HepG2 (cell line): ENCODE data around the gene REEP6. TPM values are rescaled to one million over a fixed set of nuclear protein-coding genes. Genes with fewer than 3 reads are reported as not detected.

ENCODE experiments used
- AKAP8 ChIP-seq: sonication (generic); formaldehyde crosslinking; IDR thresholded peaks from 2 replicates; pipeline ENCODE4 v1.5.1; 2020; ENCODE audit warnings: mild to moderate bottlenecking, missing genetic modification reagents
- ARID2 ChIP-seq: sonication (generic); formaldehyde crosslinking; IDR thresholded peaks from 2 replicates; pipeline ENCODE4 v1.8.1; 2022; ENCODE audit warnings: mild to moderate bottlenecking, missing genetic modification reagents, borderline replicate concordance
- CC2D1A ChIP-seq: sonication (generic); formaldehyde crosslinking; IDR thresholded peaks from 2 replicates; pipeline ENCODE4 v1.8.1; 2023; ENCODE audit warnings: mild to moderate bottlenecking, missing genetic modification reagents
- IRF2 ChIP-seq: IDR thresholded peaks from 2 replicates; pipeline ENCODE4 v1.6.1; 2018; ENCODE audit warnings: missing genetic modification reagents, missing compliant biosample characterization
- MAFK ChIP-seq, 2 experiments: IDR thresholded peaks in 1 of 2; conservative IDR thresholded peaks in 1 of 2; 2 replicates each; pipeline ENCODE4 v1.6.1; 2011; ENCODE audit warnings: improper control_type of control experiment in 2 of 2, low read length in 2 of 2
- ZNF460 ChIP-seq: sonication (generic); formaldehyde crosslinking; IDR thresholded peaks from 2 replicates; pipeline ENCODE4 v1.5.1; 2020; ENCODE audit warnings: missing genetic modification reagents, mild to moderate bottlenecking, borderline replicate concordance
- ZNF652 ChIP-seq: IDR thresholded peaks from 2 replicates; pipeline ENCODE4 v1.6.1; 2016; ENCODE audit warnings: low read depth, borderline replicate concordance
- ZNF737 ChIP-seq: sonication (generic); formaldehyde crosslinking; IDR thresholded peaks from 2 replicates; pipeline ENCODE4 v1.5.0; 2020; ENCODE audit warnings: missing genetic modification reagents, mild to moderate bottlenecking, borderline replicate concordance
- polyA plus RNA-seq, 8 experiments: library from polyadenylated mRNA; depleted of rRNA in 3 of 8; stranded (reverse) in 7 of 8; unstranded in 1 of 8; fragments of >200 nt; fragmentation: Illumina TruSeq in 4 of 8; extraction: Trizol in 4 of 8; gene quantifications; 2 replicates each; pipeline versions ENCODE4 v1.2.1 to v1.2.3, GENCODE V29; 2011 to 2016; ENCODE audit warnings: low read depth in 4 of 8, missing spikeins in 1 of 8, mixed read lengths in 1 of 8; ENCODE audit not compliant: insufficient read depth in 1 of 8
- total RNA-seq, 5 experiments: library from RNA; depleted of rRNA; stranded (reverse); fragments of >200 nt; fragmentation: Illumina TruSeq; extraction: Trizol; gene quantifications; 2 replicates each; pipeline ENCODE4 v1.2.3, GENCODE V29; 2016; ENCODE audit warnings: low read depth in 1 of 5
- TF ChIP-seq, protein P1 (sequence below): sonication (generic); formaldehyde crosslinking; IDR thresholded peaks from 2 replicates; pipeline ENCODE4 v1.4.0; 2020; ENCODE audit warnings: missing genetic modification reagents, borderline replicate concordance
- TF ChIP-seq, protein P2 (sequence below), 2 experiments: sonication (generic) in 1 of 2; formaldehyde crosslinking in 1 of 2; IDR thresholded peaks; 2 replicates each; pipeline versions ENCODE4 v1.4.0 to v1.6.1; 2018 to 2020; ENCODE audit warnings: missing genetic modification reagents in 2 of 2, borderline replicate concordance in 1 of 2, low read depth in 1 of 2, mild to moderate bottlenecking in 1 of 2, missing biosample characterization in 1 of 2
- TF ChIP-seq, protein P3 (sequence below): sonication (generic); formaldehyde crosslinking; IDR thresholded peaks from 2 replicates; pipeline ENCODE4 v1.5.0; 2020; ENCODE audit warnings: missing genetic modification reagents
- TF ChIP-seq, protein P4 (sequence below): sonication (generic); formaldehyde crosslinking; IDR thresholded peaks from 2 replicates; pipeline ENCODE4 v1.5.1; 2020; ENCODE audit warnings: mild to moderate bottlenecking, missing genetic modification reagents
- TF ChIP-seq, protein P5 (sequence below): sonication (generic); formaldehyde crosslinking; IDR thresholded peaks from 2 replicates; pipeline ENCODE4 v1.4.0; 2020; ENCODE audit warnings: missing genetic modification reagents, borderline replicate concordance

Gene REEP6
- total and polyA plus RNA-seq, 2 of the 13 experiments (the other 11 are each of a cell fraction or from before 2014, with no cell fraction given), result 10.0 to 28.8 TPM

DNA sequence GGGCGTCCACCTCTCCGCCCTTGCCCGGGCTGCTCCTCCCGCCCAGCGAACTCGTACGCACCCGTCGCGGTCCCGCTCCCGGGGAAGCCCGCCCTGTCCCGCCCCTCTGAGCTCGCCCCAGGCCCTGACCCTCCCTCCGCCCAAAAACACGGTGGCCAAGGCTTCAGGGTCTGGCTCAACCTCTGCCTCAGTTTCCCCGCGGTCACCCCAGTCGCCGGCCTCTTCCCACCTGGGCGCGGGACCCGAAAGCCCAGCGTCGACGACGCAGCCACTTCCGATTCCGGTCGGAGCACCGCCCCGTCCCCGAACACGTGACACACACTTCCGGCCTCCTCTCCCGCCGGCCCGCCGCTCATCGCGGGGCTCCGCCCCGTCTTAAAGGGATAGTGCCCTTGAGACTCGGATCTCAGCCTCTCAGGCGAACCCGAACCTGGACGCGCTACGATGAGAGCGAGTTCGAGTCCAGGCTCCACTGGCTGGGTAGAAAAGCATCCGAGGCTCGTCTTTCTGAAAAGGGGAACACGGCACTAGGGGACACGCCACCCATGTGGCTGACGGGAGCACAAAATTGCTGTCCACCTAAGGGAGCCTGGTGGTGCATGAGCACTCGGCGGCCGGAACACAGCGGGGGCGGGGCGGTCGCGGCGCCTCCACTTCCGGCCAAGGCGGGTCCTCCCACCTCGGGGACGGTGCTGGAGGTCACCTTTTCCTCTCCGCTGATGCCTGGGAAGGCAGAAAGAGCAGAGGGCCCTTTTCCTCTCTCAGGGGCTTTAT is 11.9 kb upstream of the REEP6 start, which contains the start of gene C19orf25 (continued):
- TF ChIP-seq, protein P1, sequence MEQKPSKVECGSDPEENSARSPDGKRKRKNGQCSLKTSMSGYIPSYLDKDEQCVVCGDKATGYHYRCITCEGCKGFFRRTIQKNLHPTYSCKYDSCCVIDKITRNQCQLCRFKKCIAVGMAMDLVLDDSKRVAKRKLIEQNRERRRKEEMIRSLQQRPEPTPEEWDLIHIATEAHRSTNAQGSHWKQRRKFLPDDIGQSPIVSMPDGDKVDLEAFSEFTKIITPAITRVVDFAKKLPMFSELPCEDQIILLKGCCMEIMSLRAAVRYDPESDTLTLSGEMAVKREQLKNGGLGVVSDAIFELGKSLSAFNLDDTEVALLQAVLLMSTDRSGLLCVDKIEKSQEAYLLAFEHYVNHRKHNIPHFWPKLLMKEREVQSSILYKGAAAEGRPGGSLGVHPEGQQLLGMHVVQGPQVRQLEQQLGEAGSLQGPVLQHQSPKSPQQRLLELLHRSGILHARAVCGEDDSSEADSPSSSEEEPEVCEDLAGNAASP (CRISPR knock-in tag), result no peak; the same call in 1 of the 2 replicates
- TF ChIP-seq ZNF460, result peak; percentile 71; the same call in 1 of the 2 replicates
- TF ChIP-seq ZNF737 (CRISPR knock-in tag), result no peak
- no peak for TF ChIP-seq CC2D1A (CRISPR knock-in tag)
- TF ChIP-seq MAFK (conservative IDR thresholded peaks at IDR 0.05 in 1 of 2, IDR thresholded peaks at IDR 0.05 in 1 of 2; ENCODE audit: low read length in 2 of 2), result no peak
- TF ChIP-seq, protein P2, sequence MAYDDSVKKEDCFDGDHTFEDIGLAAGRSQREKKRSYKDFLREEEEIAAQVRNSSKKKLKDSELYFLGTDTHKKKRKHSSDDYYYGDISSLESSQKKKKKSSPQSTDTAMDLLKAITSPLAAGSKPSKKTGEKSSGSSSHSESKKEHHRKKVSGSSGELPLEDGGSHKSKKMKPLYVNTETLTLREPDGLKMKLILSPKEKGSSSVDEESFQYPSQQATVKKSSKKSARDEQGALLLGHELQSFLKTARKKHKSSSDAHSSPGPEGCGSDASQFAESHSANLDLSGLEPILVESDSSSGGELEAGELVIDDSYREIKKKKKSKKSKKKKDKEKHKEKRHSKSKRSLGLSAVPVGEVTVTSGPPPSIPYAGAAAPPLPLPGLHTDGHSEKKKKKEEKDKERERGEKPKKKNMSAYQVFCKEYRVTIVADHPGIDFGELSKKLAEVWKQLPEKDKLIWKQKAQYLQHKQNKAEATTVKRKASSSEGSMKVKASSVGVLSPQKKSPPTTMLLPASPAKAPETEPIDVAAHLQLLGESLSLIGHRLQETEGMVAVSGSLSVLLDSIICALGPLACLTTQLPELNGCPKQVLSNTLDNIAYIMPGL (CRISPR knock-in tag; IDR thresholded peaks at IDR 0.05; ENCODE audit: borderline replicate concordance in 1 of 2, low read depth in 1 of 2), result peak; percentile 36 to 54; a peak in 2 of 4 replicates
- peak; percentile 55; the same call in 1 of the 2 replicates for TF ChIP-seq IRF2 (CRISPR knock-in tag)
- peak; percentile 16; the same call in 1 of the 2 replicates for TF ChIP-seq ZNF652 (CRISPR knock-in tag)
- TF ChIP-seq ARID2 (CRISPR knock-in tag), result peak; percentile 25; the same call in 1 of the 2 replicates
- TF ChIP-seq, protein P3, sequence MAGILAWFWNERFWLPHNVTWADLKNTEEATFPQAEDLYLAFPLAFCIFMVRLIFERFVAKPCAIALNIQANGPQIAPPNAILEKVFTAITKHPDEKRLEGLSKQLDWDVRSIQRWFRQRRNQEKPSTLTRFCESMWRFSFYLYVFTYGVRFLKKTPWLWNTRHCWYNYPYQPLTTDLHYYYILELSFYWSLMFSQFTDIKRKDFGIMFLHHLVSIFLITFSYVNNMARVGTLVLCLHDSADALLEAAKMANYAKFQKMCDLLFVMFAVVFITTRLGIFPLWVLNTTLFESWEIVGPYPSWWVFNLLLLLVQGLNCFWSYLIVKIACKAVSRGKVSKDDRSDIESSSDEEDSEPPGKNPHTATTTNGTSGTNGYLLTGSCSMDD (CRISPR knock-in tag), result no peak
- no peak; the same call in 1 of the 2 replicates for TF ChIP-seq AKAP8 (CRISPR knock-in tag)
- TF ChIP-seq, protein P4, sequence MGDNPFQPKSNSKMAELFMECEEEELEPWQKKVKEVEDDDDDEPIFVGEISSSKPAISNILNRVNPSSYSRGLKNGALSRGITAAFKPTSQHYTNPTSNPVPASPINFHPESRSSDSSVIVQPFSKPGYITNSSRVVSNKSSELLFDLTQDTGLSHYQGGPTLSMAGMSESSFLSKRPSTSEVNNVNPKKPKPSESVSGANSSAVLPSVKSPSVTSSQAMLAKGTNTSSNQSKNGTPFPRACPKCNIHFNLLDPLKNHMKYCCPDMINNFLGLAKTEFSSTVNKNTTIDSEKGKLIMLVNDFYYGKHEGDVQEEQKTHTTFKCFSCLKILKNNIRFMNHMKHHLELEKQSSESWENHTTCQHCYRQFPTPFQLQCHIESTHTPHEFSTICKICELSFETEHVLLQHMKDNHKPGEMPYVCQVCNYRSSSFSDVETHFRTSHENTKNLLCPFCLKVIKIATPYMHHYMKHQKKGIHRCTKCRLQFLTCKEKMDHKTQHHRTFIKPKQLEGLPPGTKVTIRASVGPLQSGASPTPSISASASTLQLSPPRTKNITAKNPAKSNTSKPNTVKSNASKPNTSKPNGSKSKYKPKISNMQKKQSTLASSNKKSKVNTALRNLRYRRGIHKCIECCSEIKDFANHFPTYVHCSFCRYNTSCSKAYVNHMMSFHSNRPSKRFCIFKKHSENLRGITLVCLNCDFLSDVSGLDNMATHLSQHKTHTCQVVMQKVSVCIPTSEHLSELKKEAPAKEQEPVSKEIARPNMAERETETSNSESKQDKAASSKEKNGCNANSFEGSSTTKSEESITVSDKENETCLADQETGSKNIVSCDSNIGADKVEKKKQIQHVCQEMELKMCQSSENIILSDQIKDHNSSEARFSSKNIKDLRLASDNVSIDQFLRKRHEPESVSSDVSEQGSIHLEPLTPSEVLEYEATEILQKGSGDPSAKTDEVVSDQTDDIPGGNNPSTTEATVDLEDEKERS (CRISPR knock-in tag), result peak; percentile 40
- TF ChIP-seq, protein P5, sequence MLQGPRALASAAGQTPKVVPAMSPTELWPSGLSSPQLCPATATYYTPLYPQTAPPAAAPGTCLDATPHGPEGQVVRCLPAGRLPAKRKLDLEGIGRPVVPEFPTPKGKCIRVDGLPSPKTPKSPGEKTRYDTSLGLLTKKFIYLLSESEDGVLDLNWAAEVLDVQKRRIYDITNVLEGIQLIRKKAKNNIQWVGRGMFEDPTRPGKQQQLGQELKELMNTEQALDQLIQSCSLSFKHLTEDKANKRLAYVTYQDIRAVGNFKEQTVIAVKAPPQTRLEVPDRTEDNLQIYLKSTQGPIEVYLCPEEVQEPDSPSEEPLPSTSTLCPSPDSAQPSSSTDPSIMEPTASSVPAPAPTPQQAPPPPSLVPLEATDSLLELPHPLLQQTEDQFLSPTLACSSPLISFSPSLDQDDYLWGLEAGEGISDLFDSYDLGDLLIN (CRISPR knock-in tag), result no peak
